Caco-2 (cell line): Measurements from ENCODE around the gene AP2M1. TPM values are rescaled to one million over a fixed set of nuclear protein-coding genes. Genes with fewer than 3 reads are reported as not detected.

ENCODE experiments used
- BruUV-seq: library from RNA; stranded (reverse); fragments of 400-500 nt; replicated peaks from 2 replicates; lab custom pipeline; 2021; lab: Mats Ljungman, UMichigan
- CTCF ChIA-PET: fragments of 300-600 bp; sonication (Branson Sonifier 250); formaldehyde crosslinking; loops from one replicate; lab custom pipeline; 2022; ENCODE audit warnings: antibody characterized with exemption; lab: Charles Lee
- POLR2A ChIA-PET: fragments of 300-600 bp; sonication (Branson Sonifier 250); formaldehyde crosslinking; loops from one replicate; lab custom pipeline; 2022; ENCODE audit warnings: antibody characterized with exemption; lab: Charles Lee
- DNase-seq, 2 experiments: peaks; one replicate each; pipeline versions ENCODE4 v3.0.0 to v3.0.0-alpha.2; 2020 to 2022
- H3K27me3 ChIP-seq: replicated peaks from 2 replicates; pipeline ENCODE4 v1.6.0; 2011; ENCODE audit warnings: low read length; ENCODE audit not compliant: control insufficient read depth, insufficient read depth
- H3K36me3 ChIP-seq: 2 replicates; pipeline ENCODE4 v1.5.1; 2011; ENCODE audit warnings: low read length; ENCODE audit not compliant: control insufficient read depth, insufficient read depth
- H3K4me1 ChIP-seq: fragments of 250-450 bp; sonication (Bioruptor Pico); 2 replicates; pipeline ENCODE4 v1.5.1; 2020; ENCODE audit warnings: mild to moderate bottlenecking
- H3K4me3 ChIP-seq: 2 replicates; pipeline ENCODE4 v1.5.1; 2011; ENCODE audit warnings: low read depth, mild to moderate bottlenecking, control low read depth, low read length
- H3K9me3 ChIP-seq: fragments of 250-450 bp; sonication (Bioruptor Pico); 2 replicates; pipeline ENCODE4 v1.5.1; 2020; ENCODE audit warnings: mild to moderate bottlenecking, moderate library complexity
- H3K27ac Mint-ChIP-seq: one replicate; pipeline ENCODE4 v1.8.0; 2022; ENCODE audit warnings: mixed read lengths; ENCODE audit not compliant: unreplicated experiment
- H3K27me3 Mint-ChIP-seq: one replicate; pipeline ENCODE4 v1.8.0; 2022; ENCODE audit warnings: mixed read lengths; ENCODE audit not compliant: insufficient read depth, unreplicated experiment
- H3K36me3 Mint-ChIP-seq: one replicate; pipeline ENCODE4 v1.8.0; 2022; ENCODE audit warnings: mild to moderate bottlenecking, mixed read lengths; ENCODE audit not compliant: insufficient read depth, unreplicated experiment
- H3K4me1 Mint-ChIP-seq: one replicate; pipeline ENCODE4 v1.8.0; 2022; ENCODE audit warnings: low read depth, mixed read lengths; ENCODE audit not compliant: unreplicated experiment
- H3K4me3 Mint-ChIP-seq: one replicate; pipeline ENCODE4 v1.8.0; 2022; ENCODE audit warnings: mild to moderate bottlenecking, moderate library complexity, mixed read lengths; ENCODE audit not compliant: unreplicated experiment
- H3K9me3 Mint-ChIP-seq: one replicate; pipeline ENCODE4 v1.8.0; 2022; ENCODE audit warnings: mixed read lengths; ENCODE audit not compliant: unreplicated experiment
- CTCF ChIP-seq, 2 experiments: fragments of 200-600 bp in 1 of 2; IDR thresholded peaks; 1 replicate in 1 of 2; 2 replicates in 1 of 2; pipeline versions ENCODE4 v1.5.1 to v1.8.0; 2011 to 2022; ENCODE audit warnings: antibody characterized with exemption in 1 of 2, control low read depth in 1 of 2, inconsistent platforms in 1 of 2, low read depth in 1 of 2, low read length in 1 of 2, mild to moderate bottlenecking in 1 of 2, moderate library complexity in 1 of 2; ENCODE audit not compliant: insufficient read depth in 1 of 2, severe bottlenecking in 1 of 2, unreplicated experiment in 1 of 2
- intact Hi-C: fragments of 100-400 bp; cut with micrococcal nuclease; formaldehyde crosslinking; loops from one replicate; pipeline ENCODE4 v1.10.0; 2022; ENCODE audit not compliant: unreplicated experiment
- total RNA-seq: library from RNA; stranded (reverse); gene quantifications from 2 replicates; pipeline ENCODE4 v1.2.3, GENCODE V29; 2022

The AP2M1 gene
- total RNA-seq, 1 experiment from 2014 or later, result 214 TPM

GRCh38 chr3:184164648-184165330, 9.9 kb upstream of the AP2M1 start:
- no peak overlapping the region for H3K4me3 ChIP-seq
- ChIA-PET POLR2A (no interaction called here), CTCF (no interaction called here)
- no peaks in the 10 kb centered on the region for H3K9me3 Mint-ChIP-seq
- no peak overlapping the region for H3K4me3 Mint-ChIP-seq
- H3K36me3 ChIP-seq, result no peaks in the 10 kb centered on the region; the same call in none of the 2 replicates
- peaks cover 6% of the 10 kb centered on the region for H3K4me1 Mint-ChIP-seq
- no peaks in the 10 kb centered on the region for H3K27me3 Mint-ChIP-seq
- intact Hi-C loops, result no loop called here
- H3K27me3 ChIP-seq, result no peaks in the 10 kb centered on the region
- no peak overlapping the region for H3K27ac Mint-ChIP-seq
- BruUV-seq, result no TSS peak
- no peak for DNase-seq
- TF ChIP-seq CTCF (IDR thresholded peaks at IDR 0.05; ENCODE audit: insufficient read depth in 1 of 2, low read depth in 1 of 2, low read length in 1 of 2, severe bottlenecking in 1 of 2, unreplicated experiment in 1 of 2), result no peak
- no peaks in the 10 kb centered on the region for H3K9me3 ChIP-seq
- no peaks in the 10 kb centered on the region for H3K4me1 ChIP-seq
- peaks cover 54% of the 10 kb centered on the region for H3K36me3 Mint-ChIP-seq

DNA sequence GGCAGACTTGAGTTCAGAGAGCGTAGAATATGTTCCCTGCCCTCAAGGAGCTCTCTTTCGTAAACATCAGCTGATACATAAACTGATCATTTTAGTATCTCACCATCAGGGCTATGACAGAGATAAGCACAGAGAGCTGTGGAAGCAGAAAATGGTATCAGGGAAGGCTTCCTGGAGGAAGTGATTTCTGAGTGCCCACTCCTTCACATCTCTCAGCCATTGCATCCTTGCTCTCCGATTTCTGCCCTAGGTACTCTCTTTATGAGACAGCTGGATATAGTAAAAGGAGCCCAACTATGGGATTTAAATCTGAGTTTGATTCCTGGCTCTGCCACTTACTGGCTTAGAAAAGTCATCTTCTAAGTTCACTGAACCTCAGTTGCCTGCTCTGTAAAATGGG, 9.1 kb upstream of the AP2M1 start:
- H3K27me3 ChIP-seq, result no peaks in the 10 kb centered on the region
- H3K36me3 Mint-ChIP-seq, result peaks cover 53% of the 10 kb centered on the region
- CTCF ChIA-PET, result no interaction called here
- H3K36me3 ChIP-seq, result no peaks in the 10 kb centered on the region; the same call in 1 of the 2 replicates
- intact Hi-C loops, result no loop called here
- H3K4me3 Mint-ChIP-seq, result no peak overlapping the region
- no peak overlapping the region for H3K4me3 ChIP-seq
- no peaks in the 10 kb centered on the region for H3K9me3 Mint-ChIP-seq
- no TSS peak for BruUV-seq
- DNase-seq, result no peak
- POLR2A ChIA-PET, result no interaction called here
- peaks cover 6% of the 10 kb centered on the region for H3K4me1 Mint-ChIP-seq
- H3K27ac Mint-ChIP-seq, result no peak overlapping the region
- no peak for TF ChIP-seq CTCF (IDR thresholded peaks at IDR 0.05; ENCODE audit: insufficient read depth in 1 of 2, low read depth in 1 of 2, low read length in 1 of 2, severe bottlenecking in 1 of 2, unreplicated experiment in 1 of 2)
- H3K9me3 ChIP-seq, result no peaks in the 10 kb centered on the region
- H3K4me1 ChIP-seq, result no peaks in the 10 kb centered on the region
- no peaks in the 10 kb centered on the region for H3K27me3 Mint-ChIP-seq

DNA sequence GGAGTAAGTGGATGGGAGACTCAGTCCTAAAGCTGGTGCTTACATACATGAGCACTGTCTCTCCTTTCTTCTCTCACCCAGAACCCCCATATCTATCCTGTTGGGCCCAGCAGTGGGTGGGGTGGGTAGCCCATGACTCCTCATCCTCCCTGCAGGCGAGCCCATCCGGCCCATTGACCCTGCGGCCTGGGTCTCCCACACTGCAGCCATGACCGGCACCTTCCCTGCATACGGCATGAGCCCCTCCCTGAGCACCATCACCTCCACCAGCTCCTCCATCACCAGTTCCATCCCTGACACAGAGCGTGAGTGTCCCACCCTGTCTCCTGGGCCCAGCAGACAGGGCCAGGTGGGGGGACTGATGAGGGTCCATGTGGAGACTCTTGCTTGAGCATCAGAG, 8.0 kb upstream of the AP2M1 start:
- intact Hi-C loops, result no loop called here
- Histone ChIP-seq H3K4me1 (no peaks in the 10 kb centered on the region), H3K9me3 (no peaks in the 10 kb centered on the region), H3K36me3 (no peaks in the 10 kb centered on the region; the same call in 1 of the 2 replicates), H3K4me3 (no peak overlapping the region), H3K27me3 (no peaks in the 10 kb centered on the region)
- Mint-ChIP-seq H3K36me3 (peaks cover 54% of the 10 kb centered on the region), H3K4me1 (peaks cover under 1% of the 10 kb centered on the region), H3K27me3 (no peaks in the 10 kb centered on the region), H3K9me3 (no peaks in the 10 kb centered on the region), H3K27ac (no peak overlapping the region), H3K4me3 (no peak overlapping the region)
- ChIA-PET CTCF (no interaction called here), POLR2A (no interaction called here)
- DNase-seq, result no peak
- TF ChIP-seq CTCF (IDR thresholded peaks at IDR 0.05; ENCODE audit: insufficient read depth in 1 of 2, low read depth in 1 of 2, low read length in 1 of 2, severe bottlenecking in 1 of 2, unreplicated experiment in 1 of 2), result no peak
- no TSS peak for BruUV-seq
